GM10248 (cell line): ENCODE results near the gene CEBPA.

ENCODE experiments used
- CTCF ChIA-PET: fragments of 300-600 bp; sonication (Branson Sonifier 250); formaldehyde crosslinking; extraction: SDS; loops from one replicate; lab custom pipeline; 2021; ENCODE audit warnings: antibody characterized with exemption; lab: Yijun Ruan, JAX
- POLR2A ChIA-PET: fragments of 350-650 bp; sonication (Branson Sonifier 250); formaldehyde crosslinking; extraction: SDS; loops from one replicate; lab custom pipeline; 2020; ENCODE audit warnings: antibody characterized with exemption; lab: Yijun Ruan, JAX
- DNase-seq: peaks from one replicate; pipeline ENCODE4 v3.0.0; 2012; ENCODE audit errors: extremely low spot score
- TF ChIP-seq, protein P1 (sequence below): IDR thresholded peaks from 2 replicates; pipeline ENCODE4 v1.5.1; 2012; ENCODE audit warnings: mild to moderate bottlenecking, low read depth; ENCODE audit errors: extremely low read depth, missing control alignments, control extremely low read depth

Gene CEBPA

DNA sequence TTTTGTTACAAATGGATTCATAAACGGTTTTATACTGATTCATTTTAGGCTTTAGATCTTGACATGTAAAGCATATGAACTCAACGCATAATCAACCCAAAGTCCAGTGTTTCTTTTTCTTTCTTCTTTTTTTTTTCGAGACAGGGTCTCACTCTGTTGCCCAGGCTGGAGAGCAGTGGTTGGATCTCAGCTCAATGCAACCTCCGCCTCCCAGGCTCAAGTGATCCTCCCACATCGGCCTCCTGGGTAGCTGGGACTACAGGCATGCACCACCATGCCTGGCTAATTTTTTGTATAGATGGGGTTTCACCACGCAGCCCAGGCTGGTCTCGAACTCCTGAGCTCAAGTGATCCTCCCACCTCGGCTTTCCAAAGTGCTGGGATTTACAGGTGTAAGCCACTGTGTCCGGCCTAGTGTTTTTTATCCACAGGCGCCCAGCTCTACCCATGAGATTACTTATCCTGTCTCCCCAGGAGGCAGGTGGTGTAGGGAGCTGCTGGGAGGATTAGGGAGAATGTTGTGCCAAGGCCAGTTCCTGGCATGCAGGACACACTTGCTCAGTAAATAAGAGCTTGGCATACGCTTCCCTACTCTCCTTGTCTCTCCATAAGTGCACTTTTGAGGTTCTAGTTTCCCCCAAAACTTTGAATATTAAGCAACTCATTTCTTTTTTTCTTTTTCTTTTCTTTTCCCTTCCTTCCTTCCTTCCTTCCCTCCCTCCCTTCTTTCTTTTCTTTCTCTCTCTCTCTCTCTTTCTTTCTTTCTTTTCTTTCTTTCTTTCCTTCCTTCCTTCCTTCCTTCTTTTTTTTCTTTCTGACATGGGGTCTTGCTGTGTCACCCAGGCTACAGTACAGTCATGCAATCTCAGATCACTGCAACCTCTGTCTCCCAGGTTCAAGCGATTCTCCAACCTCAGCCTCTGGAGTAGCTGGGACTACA, 4.8 kb upstream of the CEBPA start:
- TF ChIP-seq, protein P1, sequence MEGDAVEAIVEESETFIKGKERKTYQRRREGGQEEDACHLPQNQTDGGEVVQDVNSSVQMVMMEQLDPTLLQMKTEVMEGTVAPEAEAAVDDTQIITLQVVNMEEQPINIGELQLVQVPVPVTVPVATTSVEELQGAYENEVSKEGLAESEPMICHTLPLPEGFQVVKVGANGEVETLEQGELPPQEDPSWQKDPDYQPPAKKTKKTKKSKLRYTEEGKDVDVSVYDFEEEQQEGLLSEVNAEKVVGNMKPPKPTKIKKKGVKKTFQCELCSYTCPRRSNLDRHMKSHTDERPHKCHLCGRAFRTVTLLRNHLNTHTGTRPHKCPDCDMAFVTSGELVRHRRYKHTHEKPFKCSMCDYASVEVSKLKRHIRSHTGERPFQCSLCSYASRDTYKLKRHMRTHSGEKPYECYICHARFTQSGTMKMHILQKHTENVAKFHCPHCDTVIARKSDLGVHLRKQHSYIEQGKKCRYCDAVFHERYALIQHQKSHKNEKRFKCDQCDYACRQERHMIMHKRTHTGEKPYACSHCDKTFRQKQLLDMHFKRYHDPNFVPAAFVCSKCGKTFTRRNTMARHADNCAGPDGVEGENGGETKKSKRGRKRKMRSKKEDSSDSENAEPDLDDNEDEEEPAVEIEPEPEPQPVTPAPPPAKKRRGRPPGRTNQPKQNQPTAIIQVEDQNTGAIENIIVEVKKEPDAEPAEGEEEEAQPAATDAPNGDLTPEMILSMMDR = no peak
- ChIA-PET POLR2A (no interaction called here), CTCF (no interaction called here)
- no peak for DNase-seq

DNA sequence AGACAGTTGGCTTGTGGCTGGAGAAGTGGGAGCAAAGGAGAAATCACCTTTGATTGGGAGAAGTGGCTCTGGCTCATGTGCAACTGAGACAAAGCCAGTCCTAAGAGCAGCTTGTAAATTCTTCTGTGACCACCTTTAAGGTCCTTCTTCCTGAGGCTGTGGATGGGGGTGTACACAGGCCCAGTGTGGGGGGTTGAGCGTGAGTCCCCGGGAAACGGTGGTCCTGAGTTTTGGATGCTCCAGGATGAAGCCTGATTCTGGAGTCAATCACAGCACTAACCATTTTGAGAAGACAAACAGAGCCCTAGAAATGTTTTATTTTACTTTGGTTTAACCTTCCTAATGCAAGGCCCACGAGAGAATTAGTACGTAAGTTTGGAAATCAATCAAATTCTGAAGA, 3.9 kb upstream of the CEBPA start:
- TF ChIP-seq, protein P1 = no peak
- ChIA-PET CTCF (interaction anchor here (0.8 kb wide), 1 partner anchor 14 kb away, joined by 3 read pairs; no protein-coding TSS in a partner anchor), POLR2A (no interaction called here)
- no peak for DNase-seq

DNA sequence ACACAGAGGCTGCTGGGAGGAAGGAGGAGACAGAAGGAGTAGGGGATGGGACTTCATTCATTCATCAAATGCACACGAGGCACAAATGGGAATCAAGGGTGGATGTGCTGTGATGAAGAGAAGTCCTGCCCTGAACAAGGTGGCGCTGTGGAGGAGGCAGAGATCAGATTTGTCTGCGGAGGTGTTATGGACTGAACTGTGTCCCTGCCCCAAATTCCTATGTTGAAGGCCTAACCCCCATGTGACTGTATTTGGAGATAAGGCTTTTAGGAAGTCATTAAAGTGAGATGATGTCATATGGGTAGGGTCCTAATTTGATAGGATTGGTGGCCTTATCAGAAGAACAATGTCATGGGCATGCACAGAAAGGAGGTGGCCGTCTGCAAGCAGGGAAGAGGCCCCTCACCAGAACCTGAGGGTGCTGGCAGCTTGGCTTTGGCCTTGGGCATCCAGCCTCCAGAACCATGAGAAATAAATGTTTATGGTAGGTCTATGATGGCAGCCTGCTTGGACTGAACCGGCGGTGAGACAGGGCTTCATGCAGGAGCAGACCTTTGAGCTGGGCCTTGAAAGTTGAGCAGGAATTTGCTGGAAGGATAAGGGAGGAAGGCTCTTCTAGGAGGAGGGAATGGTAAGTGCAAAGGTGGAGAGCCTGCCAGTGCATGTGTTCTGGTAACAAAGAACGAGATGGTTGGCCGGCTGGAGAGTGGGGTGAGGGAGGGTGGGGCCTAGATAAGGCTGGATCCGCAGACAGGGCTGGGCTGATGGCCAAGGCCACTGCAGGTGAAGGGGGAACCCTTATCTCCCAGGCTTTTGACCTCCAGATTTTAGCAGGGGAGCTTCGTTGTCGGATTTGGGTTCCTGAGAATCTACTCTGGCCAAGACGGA, 2.7 kb upstream of the CEBPA start:
- TF ChIP-seq, protein P1 = no peak
- POLR2A ChIA-PET = no interaction called here
- CTCF ChIA-PET = no interaction called here
- no peak for DNase-seq

DNA sequence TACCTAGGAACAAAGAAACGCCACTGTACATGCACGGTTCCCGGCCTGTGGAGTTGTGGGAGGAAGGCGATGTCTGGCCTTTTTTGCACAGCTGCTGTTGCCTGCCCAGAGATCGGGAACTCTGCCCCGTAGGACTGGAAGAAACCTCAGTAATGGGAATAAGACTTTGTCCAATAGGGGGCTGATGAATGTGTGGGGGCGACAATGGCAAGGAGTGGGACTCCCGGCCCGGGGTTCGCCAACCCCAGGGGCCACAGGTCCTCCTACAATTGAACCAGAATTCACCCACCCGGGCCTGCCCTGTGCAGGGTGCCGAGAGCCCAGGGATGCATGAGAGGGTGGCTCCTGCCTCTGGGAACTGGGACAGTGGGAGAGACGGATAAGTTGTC, 2.0 kb upstream of the CEBPA start:
- no peak for DNase-seq
- POLR2A ChIA-PET = no interaction called here
- CTCF ChIA-PET = interaction anchor here (0.7 kb wide), 1 partner anchor 21 kb away, joined by 3 read pairs; no protein-coding TSS in a partner anchor
- TF ChIP-seq, protein P1 = no peak

DNA sequence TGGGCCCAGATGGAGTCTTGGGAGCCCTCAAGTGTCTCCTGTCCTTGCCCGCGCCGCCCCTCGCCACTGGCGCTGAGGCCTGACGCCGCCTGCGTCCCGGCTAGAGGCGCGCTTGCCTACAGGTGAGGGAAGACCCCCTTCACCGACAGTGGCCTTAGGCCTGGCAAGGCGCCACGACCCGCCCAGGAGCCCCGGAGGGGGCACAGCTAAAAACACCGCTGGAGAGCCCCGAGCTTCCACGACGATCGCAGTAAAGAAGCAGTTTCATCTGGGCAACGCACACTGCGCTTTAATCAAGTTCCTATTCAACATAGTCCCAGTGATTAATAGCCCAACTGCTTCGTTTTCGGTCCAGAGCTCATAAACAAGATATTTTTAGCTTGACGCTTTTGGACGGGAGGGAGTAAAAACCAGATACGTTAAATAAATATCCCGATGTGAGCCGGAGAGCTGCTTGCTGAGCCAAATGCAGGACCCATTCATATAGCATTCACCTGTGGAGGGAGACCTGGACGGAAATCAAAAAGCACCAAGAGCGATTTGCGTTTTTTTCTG, 1.5 kb upstream of the CEBPA start:
- CTCF ChIA-PET = interaction anchor here (0.7 kb wide), 1 partner anchor 21 kb away, joined by 3 read pairs; no protein-coding TSS in a partner anchor
- POLR2A ChIA-PET = no interaction called here
- TF ChIP-seq, protein P1 = no peak
- DNase-seq = no peak
